GM12873 (cell line): Measurements from ENCODE around the gene FAF1.

Source experiments
- CTCF ChIP-seq: IDR thresholded peaks from 2 replicates; pipeline ENCODE4 v1.5.1; 2012; ENCODE audit warnings: low read depth, mild to moderate bottlenecking, moderate library complexity, low read length, control low read depth; ENCODE audit not compliant: insufficient read depth; ENCODE audit errors: missing control alignments

Gene FAF1

GRCh38 chr1:50422675-50422945 is 537.5 kb downstream of the FAF1 start:
- no peak for TF ChIP-seq CTCF

GRCh38 chr1:50421768-50422674 is 538.0 kb downstream of the FAF1 start:
- no peak for TF ChIP-seq CTCF

GRCh38 chr1:50421366-50421748 is 538.7 kb downstream of the FAF1 start:
- no peak for TF ChIP-seq CTCF

GRCh38 chr1:50420689-50421365 is 539.2 kb downstream of the FAF1 start:
- TF ChIP-seq CTCF, result no peak

- no peak for TF ChIP-seq CTCF
These were observed 540.0 kb downstream of the FAF1 start for GRCh38 chr1:50419907-50420677.

GRCh38 chr1:50419192-50419906 is 540.7 kb downstream of the FAF1 start:
- no peak for TF ChIP-seq CTCF
